A204.1 (cell line): Measurements from ENCODE around the gene OR10G8.
"Not testable (repeated sequence)": the region's sequence is repeated elsewhere in the genome, so short reads cannot be mapped to it uniquely, and the experiment has no call there.

Source experiments
- FAIRE-seq: peaks from 2 replicates; lab custom pipeline; 2012; peaks lifted over from hg19 to GRCh38; lab: Jason Lieb, UNC

Gene OR10G8, protein sequence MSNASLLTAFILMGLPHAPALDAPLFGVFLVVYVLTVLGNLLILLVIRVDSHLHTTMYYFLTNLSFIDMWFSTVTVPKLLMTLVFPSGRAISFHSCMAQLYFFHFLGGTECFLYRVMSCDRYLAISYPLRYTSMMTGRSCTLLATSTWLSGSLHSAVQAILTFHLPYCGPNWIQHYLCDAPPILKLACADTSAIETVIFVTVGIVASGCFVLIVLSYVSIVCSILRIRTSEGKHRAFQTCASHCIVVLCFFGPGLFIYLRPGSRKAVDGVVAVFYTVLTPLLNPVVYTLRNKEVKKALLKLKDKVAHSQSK

GRCh38 chr11:124026498-124026897 lies at the start of gene OR10G8:
Gene OR10G8 (plus strand): TSS chr11:124026798. CDS start chr11:124029623, 2,825 bp downstream.
- no peak for FAIRE-seq

GRCh38 chr11:123977731-123978347 lies 48.8 kb upstream of the OR10G8 start, which contains the start of gene OR10S1:
Gene OR10S1 (minus strand): TSS chr11:123977781. CDS start chr11:123977664, 117 bp downstream.
- no peak for FAIRE-seq

- FAIRE-seq, result no peak
Observed at GRCh38 chr11:123979311-123979710, 47.3 kb upstream of the OR10G8 start.

GRCh38 chr11:123995119-123995518 lies 31.5 kb upstream of the OR10G8 start, which contains the start of gene OR10G6:
Gene OR10G6 (minus strand): TSS chr11:123995161. CDS start chr11:123995161, 0 bp downstream.
- no peak for FAIRE-seq

GRCh38 chr11:124012697-124013096 lies 13.9 kb upstream of the OR10G8 start, which contains the start of gene OR10G4:
Gene OR10G4 (plus strand): TSS chr11:124012997. CDS start chr11:124015575, 2,578 bp downstream.
- no peak for FAIRE-seq

DNA sequence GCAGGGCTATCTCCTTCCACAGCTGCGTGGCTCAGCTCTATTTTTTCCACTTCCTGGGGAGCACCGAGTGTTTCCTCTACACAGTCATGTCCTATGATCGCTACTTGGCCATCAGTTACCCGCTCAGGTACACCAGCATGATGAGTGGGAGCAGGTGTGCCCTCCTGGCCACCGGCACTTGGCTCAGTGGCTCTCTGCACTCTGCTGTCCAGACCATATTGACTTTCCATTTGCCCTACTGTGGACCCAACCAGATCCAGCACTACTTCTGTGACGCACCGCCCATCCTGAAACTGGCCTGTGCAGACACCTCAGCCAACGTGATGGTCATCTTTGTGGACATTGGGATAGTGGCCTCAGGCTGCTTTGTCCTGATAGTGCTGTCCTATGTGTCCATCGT lies 10.8 kb upstream of the OR10G8 start:
- FAIRE-seq, result not testable (repeated sequence)

DNA sequence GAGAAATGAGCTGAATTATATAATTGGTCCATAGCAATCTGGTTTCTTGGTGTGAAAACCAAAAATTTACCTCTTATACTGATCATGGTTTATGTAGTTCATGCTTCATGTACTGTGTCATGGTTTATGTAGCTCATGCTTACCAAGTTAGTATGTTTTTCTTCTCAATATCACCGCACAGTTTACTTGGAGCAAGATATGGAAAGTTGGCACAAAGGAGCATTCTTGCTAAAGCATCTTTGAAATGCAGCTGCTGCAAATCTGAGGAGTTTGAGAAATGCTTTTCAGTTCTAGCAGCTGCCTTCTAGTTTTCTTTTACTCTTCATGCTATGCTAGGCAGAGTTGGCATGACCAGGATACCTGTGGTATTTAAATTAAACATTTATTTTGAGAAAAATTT lies 10.1 kb downstream of the OR10G8 start:
- no peak for FAIRE-seq

GRCh38 chr11:124039557-124039956 lies 13.0 kb downstream of the OR10G8 start:
- no peak for FAIRE-seq

DNA sequence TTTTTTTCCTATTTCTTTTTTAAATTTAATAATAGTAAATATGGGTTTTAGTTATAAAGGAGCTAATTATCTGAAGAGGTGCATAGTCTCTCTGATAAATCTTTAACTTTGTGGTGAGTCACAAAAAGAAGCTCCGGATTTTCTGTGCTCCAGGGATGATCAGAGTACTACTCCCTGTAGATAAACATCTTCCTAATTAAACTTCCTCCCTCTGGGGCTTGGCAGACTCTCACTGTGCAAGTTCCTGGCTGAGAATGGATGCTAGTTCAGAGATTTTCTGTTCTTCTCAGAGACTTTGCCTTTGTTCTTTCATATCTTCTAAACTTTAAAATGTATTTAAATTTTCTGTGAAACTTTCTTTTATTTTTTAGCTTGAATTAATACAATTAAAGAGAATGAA lies 14.7 kb downstream of the OR10G8 start, which contains the start of gene OR10G7:
Gene OR10G7 (minus strand): TSS at position 72 of the 400 bp plus-strand sequence. CDS start 2,324 bp downstream, outside the sequence.
- FAIRE-seq, result no peak

GRCh38 chr11:124043420-124043819 lies 16.8 kb downstream of the OR10G8 start:
- FAIRE-seq, result no peak

GRCh38 chr11:124050748-124051147 lies 24.1 kb downstream of the OR10G8 start:
- FAIRE-seq, result no peak

DNA sequence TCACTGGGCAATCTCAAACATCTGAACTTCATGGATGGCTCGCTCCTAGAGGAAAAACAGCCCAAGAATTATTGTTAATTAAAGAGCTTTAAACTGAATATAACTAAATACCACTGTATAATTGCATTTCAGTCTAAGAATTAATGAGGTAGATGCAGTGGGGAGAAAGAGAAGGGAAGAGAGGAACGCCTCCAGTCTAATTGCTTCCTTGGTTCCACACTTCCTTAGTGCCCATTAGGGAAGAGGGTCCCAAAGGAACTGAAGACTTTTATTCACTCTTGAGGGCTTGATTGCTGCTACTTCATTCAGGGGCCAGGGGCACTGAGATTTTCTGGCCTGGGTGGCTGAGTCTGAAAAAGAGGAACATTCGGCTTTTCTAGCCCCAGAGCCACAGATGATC lies 26.4 kb downstream of the OR10G8 start:
- FAIRE-seq, result no peak

GRCh38 chr11:124068601-124069110 lies 42.1 kb downstream of the OR10G8 start:
- no peak for FAIRE-seq

- no peak for FAIRE-seq
Observed at GRCh38 chr11:124069429-124070401, 43.1 kb downstream of the OR10G8 start.

- peak; percentile 92 for FAIRE-seq
Observed at GRCh38 chr11:124070915-124071622, 44.5 kb downstream of the OR10G8 start.

DNA sequence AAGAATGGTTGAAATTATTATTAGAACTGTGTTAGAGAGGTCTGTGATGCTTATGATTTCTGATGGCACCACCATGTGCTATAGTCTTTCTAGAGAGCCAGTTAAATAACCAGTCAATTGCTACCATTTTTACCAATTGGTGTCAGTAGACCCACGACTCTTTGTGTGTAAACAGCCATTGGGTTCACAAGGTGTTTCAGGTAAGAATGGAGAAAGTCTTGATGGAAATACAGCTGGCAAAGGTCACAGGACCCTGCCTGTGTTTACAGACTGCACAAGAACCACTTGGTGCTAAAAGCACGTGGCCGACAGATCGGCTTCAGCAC lies 45.0 kb downstream of the OR10G8 start:
- FAIRE-seq, result no peak

DNA sequence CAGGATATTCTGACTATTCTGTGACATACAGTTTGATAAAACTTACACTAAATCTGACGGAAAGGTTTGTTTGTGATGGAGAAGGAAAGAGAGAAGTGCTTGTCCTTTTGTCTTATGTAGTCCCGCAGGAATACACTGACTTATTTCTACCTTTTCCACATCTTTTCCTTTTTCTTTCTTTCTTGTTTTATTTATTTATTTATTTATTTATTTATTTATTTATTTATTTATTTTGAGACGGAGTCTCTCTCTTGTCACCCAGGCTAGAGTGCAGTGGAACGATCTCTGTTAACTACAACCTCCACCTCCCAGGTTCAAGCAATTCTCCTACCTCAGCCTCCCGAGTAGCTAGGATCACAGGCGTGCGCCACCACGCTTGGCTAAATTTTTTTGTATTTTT lies 45.5 kb downstream of the OR10G8 start:
- FAIRE-seq, result no peak

GRCh38 chr11:124074554-124074953 lies 48.0 kb downstream of the OR10G8 start:
- FAIRE-seq, result no peak

- no peak for FAIRE-seq
Observed at GRCh38 chr11:124075492-124075840, 48.9 kb downstream of the OR10G8 start.

GRCh38 chr11:124075841-124076651 lies 49.4 kb downstream of the OR10G8 start:
- no peak for FAIRE-seq

GRCh38 chr11:124077266-124077665 lies 50.7 kb downstream of the OR10G8 start:
- no peak for FAIRE-seq
